Suprapubic skin (tissue), 4 donors: Measurements from ENCODE around the gene PANX2.

ENCODE experiments used
- CTCF ChIP-seq, 2 donors: fragments of 200-600 bp in 1 of 2; fragments of 450-650 bp in 1 of 2; sonication (generic) in 1 of 2; IDR thresholded peaks; one replicate each; pipeline ENCODE4 v1.5.1; 2016 to 2019; ENCODE audit warnings: antibody characterized with exemption in 2 of 2, mild to moderate bottlenecking in 1 of 2, moderate library complexity in 1 of 2
- EP300 ChIP-seq: sonication (generic); formaldehyde crosslinking; IDR thresholded peaks from one replicate; pipeline ENCODE4 v1.6.1; 2017; ENCODE audit warnings: antibody characterized with exemption
- POLR2A ChIP-seq, 2 donors: fragments of 450-650 bp; IDR thresholded peaks; one replicate each; pipeline ENCODE4 v1.6.1; 2017; ENCODE audit warnings: antibody characterized with exemption in 2 of 2, mild to moderate bottlenecking in 2 of 2, moderate library complexity in 2 of 2
- POLR2AphosphoS5 ChIP-seq, 3 donors: sonication (generic); formaldehyde crosslinking; IDR thresholded peaks; one replicate each; pipeline ENCODE4 v1.6.1; 2017; ENCODE audit warnings: antibody characterized with exemption in 3 of 3

- TF ChIP-seq CTCF (IDR thresholded peaks at IDR 0.05) = no peak
- TF ChIP-seq EP300 = no peak
- no peak for TF ChIP-seq POLR2A (IDR thresholded peaks at IDR 0.05)
- no peak for TF ChIP-seq POLR2AphosphoS5 (IDR thresholded peaks at IDR 0.05)
Observed at GRCh38 chr22:50157709-50158375, 12.7 kb upstream of the PANX2 start.
